Measurements from ENCODE around the gene KCNE3. TPM values are rescaled to one million over a fixed set of nuclear protein-coding genes. Genes with fewer than 3 reads are reported as not detected.

KCNE3 gene
- total and polyA plus RNA-seq, 10 of the 15 experiments (the other 5 are each of a cell fraction or from before 2014, with no cell fraction given): not detected

DNA sequence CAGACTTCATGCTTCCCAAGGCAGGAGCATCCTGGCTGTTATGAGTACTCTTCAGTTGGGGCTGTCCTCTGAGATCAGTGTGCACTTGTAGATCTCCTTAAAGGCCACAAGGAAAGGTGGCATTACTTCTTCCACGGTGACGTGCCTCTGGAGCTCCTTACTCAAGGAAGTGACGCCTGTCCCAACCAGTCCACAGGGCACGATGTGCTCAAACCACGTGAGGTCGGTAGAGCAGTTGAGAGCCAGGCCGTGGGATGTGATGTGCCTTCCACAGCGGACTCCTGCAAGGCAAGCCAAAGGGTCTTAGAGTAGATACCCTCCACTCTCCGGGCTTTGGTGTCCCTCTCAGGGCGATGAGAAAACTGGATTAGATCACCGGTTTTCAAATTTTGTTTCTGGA lies 24.7 kb upstream of the KCNE3 start (continued):
- TF ChIP-seq, protein P1, sequence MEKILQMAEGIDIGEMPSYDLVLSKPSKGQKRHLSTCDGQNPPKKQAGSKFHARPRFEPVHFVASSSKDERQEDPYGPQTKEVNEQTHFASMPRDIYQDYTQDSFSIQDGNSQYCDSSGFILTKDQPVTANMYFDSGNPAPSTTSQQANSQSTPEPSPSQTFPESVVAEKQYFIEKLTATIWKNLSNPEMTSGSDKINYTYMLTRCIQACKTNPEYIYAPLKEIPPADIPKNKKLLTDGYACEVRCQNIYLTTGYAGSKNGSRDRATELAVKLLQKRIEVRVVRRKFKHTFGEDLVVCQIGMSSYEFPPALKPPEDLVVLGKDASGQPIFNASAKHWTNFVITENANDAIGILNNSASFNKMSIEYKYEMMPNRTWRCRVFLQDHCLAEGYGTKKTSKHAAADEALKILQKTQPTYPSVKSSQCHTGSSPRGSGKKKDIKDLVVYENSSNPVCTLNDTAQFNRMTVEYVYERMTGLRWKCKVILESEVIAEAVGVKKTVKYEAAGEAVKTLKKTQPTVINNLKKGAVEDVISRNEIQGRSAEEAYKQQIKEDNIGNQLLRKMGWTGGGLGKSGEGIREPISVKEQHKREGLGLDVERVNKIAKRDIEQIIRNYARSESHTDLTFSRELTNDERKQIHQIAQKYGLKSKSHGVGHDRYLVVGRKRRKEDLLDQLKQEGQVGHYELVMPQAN (conservative IDR thresholded peaks at IDR 0.05): no peak
- no peak for TF ChIP-seq RB1 (IDR thresholded peaks at IDR 0.05; ENCODE audit: borderline replicate concordance)
- TF ChIP-seq STAT1 (conservative IDR thresholded peaks at IDR 0.05): no peak
- no peak for TF ChIP-seq KDM1A (IDR thresholded peaks at IDR 0.05; ENCODE audit: borderline replicate concordance)
- TF ChIP-seq, protein P2, sequence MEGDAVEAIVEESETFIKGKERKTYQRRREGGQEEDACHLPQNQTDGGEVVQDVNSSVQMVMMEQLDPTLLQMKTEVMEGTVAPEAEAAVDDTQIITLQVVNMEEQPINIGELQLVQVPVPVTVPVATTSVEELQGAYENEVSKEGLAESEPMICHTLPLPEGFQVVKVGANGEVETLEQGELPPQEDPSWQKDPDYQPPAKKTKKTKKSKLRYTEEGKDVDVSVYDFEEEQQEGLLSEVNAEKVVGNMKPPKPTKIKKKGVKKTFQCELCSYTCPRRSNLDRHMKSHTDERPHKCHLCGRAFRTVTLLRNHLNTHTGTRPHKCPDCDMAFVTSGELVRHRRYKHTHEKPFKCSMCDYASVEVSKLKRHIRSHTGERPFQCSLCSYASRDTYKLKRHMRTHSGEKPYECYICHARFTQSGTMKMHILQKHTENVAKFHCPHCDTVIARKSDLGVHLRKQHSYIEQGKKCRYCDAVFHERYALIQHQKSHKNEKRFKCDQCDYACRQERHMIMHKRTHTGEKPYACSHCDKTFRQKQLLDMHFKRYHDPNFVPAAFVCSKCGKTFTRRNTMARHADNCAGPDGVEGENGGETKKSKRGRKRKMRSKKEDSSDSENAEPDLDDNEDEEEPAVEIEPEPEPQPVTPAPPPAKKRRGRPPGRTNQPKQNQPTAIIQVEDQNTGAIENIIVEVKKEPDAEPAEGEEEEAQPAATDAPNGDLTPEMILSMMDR (IDR thresholded peaks at IDR 0.05 in 2 of 3, conservative IDR thresholded peaks at IDR 0.05 in 1 of 3; ENCODE audit: control insufficient read depth in 2 of 3, extremely low read depth in 1 of 3, insufficient read depth in 1 of 3, low read depth in 3 of 3, low read length in 3 of 3): no peak
- no peak for TF ChIP-seq ZNF687 (IDR thresholded peaks at IDR 0.05)
